Epidermal melanocyte (primary cell): ENCODE data around the gene TRIM24.
A peak's percentile ranks its signal among the peaks of the same experiment; 100 is the strongest.
"Not testable (repeated sequence)": the region's sequence is repeated elsewhere in the genome, so short reads cannot be mapped to it uniquely, and the experiment has no call there.

Experiments
- DNase-seq: peaks from one replicate; pipeline ENCODE4 v3.0.0; 2011; ENCODE audit warnings: low spot score; ENCODE audit not compliant: insufficient read length

TRIM24 gene

DNA sequence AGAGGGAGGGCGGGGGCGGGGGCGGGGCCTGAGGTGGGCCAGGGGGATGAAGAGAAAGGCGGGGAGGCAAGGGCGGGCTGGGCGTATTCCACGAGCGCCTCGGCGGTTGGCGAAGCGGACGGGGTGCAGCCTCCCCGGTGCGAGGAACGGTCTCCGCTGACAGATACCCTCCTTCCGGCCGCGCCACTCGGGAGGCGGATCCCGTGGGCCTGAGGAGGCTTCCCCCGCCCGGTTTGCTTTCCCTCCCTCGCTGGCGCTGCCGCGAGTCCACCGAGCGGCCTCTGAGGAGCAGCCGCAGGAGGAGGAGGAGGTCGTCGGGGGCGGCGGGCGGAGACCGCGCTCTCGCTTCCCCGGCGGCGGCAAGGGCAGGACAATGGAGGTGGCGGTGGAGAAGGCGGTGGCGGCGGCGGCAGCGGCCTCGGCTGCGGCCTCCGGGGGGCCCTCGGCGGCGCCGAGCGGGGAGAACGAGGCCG is at the start of gene TRIM24:
Gene TRIM24 (plus strand): TSS at position 84 of the 473 bp plus-strand sequence. CDS start 290 bp downstream, at position 374.
- DNase-seq, result peak; percentile 97

DNA sequence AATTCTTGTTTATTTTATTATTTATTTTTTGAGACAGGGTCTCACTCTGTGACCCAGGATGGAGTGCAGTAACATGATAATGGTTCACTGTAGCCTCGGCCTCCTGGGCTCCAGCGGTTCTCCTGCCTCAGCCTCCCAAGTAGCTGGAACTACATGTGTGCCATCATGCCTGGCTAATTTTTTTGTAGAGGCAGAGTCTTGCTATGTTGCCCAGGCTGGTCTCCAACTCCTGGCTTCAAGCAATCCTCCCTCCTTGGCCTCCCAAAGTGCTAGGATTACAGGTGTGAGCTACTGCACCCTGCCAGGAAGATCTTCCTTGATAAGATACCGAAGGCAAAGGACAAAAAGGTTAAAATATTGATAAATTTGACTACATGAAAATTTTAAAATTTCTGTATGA is 48.0 kb upstream of the TRIM24 start:
- DNase-seq, result not testable (repeated sequence)

GRCh38 chr7:138412921-138413320 is 47.1 kb upstream of the TRIM24 start:
- not testable (repeated sequence) for DNase-seq

- DNase-seq, result no peak
Observed at GRCh38 chr7:138417078-138417700, 42.9 kb upstream of the TRIM24 start.

DNA sequence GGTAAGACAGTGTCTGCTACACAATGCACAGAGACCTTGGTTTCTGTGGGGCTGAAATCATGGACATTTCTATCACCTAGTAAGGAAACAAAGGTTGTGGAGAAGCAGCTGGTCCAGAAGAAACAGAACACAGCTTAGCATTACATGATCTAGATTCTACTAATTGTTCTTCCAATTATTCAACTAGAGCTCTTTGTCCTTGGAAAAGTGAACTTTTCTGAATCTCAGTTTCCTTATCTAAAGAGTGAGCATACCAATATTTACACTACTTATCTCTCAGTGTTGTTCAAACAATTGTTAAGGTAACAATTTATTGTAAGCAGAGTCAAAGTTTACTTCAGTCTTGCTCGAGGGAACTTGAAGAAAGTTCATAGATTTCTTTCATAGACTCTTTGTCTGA is 42.3 kb upstream of the TRIM24 start:
- no peak for DNase-seq

DNA sequence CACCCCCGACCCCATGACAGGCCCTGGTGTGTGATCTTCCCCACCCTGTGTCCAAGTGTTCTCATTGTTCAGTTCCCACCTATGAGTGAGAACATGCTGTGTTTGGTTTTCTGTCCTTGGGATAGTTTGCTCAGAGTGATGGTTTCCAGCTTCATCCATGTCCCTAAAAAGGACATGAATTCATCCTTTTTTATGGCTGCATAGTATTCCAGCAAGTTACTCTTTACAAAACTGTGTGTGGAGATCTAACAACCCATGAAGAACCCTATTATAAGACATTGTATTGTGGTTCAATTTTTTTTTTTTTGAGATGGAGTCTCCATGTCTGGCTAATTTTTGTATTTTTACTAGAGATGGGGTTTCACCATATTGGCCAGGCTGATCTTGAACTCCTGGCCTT is 41.7 kb upstream of the TRIM24 start:
- not testable (repeated sequence) for DNase-seq

DNA sequence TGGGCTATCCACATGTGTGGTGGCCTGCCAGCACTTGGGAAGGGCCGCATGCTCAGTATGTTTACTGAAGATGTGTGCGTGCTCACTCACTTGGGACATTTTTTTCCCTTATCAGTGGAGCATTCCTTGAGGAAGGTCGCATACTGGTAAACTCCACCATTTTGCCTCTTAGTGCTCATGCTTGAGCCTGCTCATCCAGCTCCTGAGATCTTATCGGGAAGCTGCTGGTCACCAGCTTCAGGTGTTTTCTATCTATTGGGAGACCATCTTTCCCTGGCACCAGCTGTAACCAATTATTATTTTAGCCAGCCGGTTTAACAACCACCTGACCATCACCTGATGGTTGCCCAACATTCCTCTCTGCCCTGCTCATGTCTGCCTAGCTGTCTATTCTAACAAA is 35.0 kb upstream of the TRIM24 start:
- DNase-seq, result no peak

GRCh38 chr7:138429577-138430250 is 30.3 kb upstream of the TRIM24 start:
- DNase-seq, result no peak

GRCh38 chr7:138431517-138431916 is 28.5 kb upstream of the TRIM24 start:
- no peak for DNase-seq

DNA sequence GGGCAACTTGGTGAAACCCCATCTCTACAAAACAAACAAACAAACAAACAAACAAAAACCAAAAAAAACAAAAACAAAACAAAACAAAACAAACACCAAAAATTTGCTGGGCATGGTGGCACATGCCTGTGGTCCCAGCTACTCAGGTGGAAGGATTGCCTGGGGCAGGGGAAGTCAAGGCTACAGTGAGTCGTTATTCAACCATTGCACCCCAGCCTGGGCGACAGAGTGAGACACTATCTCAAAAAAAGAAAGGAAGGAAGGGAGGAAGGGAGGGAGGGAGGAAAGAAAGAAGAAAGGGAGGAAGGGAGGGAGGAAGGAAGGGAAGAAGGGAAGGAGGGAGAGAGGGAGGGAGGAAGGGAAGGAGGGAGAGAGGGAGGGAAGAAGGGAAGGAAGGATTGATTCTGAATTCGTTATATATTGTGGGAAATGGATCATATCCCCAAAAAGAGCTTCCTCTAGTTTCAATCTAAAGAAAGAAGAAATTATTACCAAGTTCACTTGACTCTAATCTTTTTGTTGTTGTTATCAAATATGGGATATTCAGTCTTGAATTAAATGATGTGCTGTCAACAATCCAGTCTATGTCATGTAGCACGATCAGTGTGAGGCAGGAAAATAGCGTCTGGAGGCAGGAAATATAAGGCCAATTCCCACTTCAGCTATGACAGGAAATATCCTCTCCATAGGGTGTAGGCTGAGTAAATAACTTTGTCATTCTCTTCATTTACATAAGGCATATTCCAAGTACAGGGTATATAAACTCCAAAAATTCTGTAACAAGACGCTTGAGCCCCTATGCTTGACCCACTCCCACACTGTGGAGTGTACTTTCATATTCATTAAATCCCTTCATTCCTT is 26.2 kb upstream of the TRIM24 start:
- no peak for DNase-seq

DNA sequence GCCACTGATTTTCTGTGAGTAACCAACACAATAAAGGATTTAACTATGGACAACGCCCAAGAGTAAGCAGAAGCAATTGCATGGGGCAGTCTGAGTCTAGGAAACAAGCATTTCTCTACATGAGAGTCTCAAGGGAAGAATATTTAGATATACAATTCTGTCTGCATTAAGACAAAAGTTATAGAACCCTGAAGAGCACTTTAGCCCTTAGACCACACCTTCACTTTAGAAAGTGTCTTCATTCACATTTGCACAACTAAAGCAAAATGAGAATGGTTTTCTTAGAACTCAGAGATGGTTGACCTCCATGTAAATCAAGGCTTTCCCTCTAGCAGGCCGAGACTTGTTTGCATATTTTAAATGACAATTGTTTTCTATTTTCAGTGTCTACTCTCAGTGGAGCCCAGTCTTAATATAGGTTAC is 25.5 kb upstream of the TRIM24 start:
- no peak for DNase-seq

GRCh38 chr7:138435231-138435919 is 24.7 kb upstream of the TRIM24 start:
- DNase-seq, result no peak

- DNase-seq, result no peak
Observed at GRCh38 chr7:138436388-138436787, 23.7 kb upstream of the TRIM24 start.

DNA sequence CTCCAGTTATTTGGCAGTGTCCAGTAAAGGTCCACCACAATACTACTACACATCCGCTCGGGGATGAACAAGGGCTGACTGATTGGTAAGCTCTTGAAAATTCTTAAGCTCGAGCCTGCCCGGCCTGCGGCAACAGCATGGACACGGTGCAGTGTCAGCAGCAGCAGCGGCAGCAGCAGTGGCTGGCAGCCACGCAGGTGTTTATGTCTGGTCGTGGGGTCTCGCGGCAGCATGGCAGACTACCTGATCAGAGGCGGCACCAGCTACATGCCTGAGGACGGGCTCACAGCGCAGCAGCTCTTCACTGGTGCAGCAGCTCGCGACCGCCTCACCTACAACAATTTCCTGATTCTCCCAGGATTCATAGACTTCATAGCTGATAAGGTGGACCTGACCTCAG is 19.6 kb upstream of the TRIM24 start:
- DNase-seq, result no peak

DNA sequence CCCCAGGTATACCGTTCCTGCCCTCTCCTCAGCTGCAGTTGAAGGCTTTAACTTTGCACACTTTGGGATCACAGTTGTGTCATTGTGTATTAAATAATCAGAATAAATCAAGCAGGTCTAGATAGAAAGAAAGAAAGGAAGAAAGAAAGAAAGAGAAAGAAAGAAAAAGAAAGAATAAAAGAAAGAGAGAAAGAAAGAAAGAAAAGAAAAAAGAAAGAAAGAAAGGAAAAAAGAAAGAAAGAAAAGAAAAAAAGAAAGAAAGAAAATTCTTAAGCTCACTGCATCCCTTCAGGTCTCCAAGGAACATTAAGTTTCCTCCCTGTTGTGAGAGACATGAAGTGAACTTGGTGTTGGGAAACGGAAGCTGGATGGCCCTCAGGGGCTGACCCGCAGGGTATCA is 17.2 kb upstream of the TRIM24 start:
- DNase-seq, result no peak

GRCh38 chr7:138449580-138449979 is 10.5 kb upstream of the TRIM24 start:
- no peak for DNase-seq

DNA sequence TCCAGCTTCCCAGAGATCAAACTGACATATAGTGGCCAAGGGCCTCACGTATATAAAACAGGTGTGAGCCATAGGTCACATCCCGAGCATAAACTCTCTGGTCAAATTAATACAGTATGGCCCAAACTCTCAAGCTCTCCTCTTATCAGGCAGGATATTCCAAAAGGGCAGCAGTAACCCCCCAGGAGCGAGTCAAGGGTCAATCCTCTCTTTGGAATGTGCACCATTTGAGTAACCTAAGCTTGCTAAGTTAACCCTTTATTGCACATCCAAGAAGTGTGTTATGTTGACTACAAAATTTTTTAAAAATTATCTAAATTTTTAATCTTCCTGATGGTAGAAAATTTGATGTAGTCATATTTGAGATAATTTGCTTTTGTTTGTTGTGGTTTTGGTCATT is 4.5 kb upstream of the TRIM24 start:
- DNase-seq, result no peak

- DNase-seq, result no peak
Observed at GRCh38 chr7:138456220-138456619, 3.8 kb upstream of the TRIM24 start.

DNA sequence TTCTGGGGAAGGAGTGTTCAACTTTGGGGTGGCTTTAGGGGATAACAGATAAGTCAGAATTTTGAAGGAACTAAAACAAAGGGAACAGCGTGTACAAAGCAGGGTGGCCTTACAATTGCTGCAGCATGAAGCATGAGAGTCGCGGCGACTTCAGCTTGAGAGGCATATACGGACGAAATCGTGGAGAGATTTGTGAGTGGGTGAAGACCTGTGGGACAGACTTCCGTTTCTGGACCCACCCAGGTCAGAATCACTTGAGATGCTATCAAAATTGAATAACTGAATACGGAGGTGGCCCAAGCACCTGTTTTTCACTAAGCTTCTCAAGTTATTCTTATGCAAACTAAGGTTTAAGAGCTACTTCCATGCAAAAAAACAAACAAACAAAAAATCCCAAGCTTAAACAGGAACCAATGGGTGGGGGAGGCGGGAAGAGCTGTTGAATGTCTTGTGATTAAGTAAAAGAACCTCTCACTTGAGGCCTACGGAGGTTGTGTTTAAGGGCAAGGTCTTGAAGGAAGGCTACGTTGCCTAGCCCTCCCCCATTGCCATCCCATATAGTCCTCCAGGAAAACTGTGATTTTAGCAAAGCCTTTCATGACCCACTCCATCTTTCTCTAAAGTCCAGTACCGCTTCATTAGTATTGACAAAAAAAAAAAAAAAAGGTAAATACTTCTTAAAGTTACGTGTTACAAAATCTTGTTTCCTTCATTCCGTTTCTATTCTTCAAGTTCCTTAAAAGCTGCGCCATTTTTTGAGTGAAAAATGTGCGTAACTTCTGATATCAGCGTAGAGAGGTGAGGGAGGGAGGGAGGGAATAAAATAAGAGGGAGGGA is 1.3 kb upstream of the TRIM24 start:
- DNase-seq, result no peak

GRCh38 chr7:138459413-138460175 is 465 bp upstream of the TRIM24 start:
- DNase-seq, result peak; percentile 95
